Naive B cell (primary cell): ENCODE measurements around the gene CKAP5. TPM values are rescaled to one million over a fixed set of nuclear protein-coding genes. Genes with fewer than 3 reads are reported as not detected.

Experiments
- ATAC-seq, 2 donors: fragments of 150-1000 bp; cut with Tn5 transposase; 2 replicates each; pipeline ENCODE4 v1.10.0; 2021; ENCODE audit warnings: low read depth in 2 of 2, mild to moderate bottlenecking in 2 of 2, moderate library complexity in 2 of 2
- DNase-seq: peaks from one replicate; pipeline ENCODE4 v3.0.0; 2022
- H3K27ac Mint-ChIP-seq, 6 donors: one replicate each; pipeline ENCODE4 v1.8.0; 2020 to 2022; ENCODE audit warnings: mild to moderate bottlenecking in 6 of 6, mixed read lengths in 6 of 6, moderate library complexity in 5 of 6, inconsistent platforms in 2 of 6
- H3K27me3 Mint-ChIP-seq, 3 donors: one replicate each; pipeline ENCODE4 v1.8.0; 2021 to 2022; ENCODE audit warnings: mixed read lengths in 3 of 3, mild to moderate bottlenecking in 1 of 3
- H3K36me3 Mint-ChIP-seq, 2 donors: one replicate each; pipeline ENCODE4 v1.8.0; 2020 to 2022; ENCODE audit warnings: mixed read lengths in 2 of 2, inconsistent platforms in 1 of 2, mild to moderate bottlenecking in 1 of 2
- H3K4me1 Mint-ChIP-seq, 3 donors: one replicate each; pipeline ENCODE4 v1.8.0; 2020 to 2022; ENCODE audit warnings: mixed read lengths in 3 of 3, inconsistent platforms in 1 of 3, mild to moderate bottlenecking in 1 of 3, moderate library complexity in 1 of 3
- H3K4me3 Mint-ChIP-seq, 8 donors: one replicate each; pipeline ENCODE4 v1.8.0; 2020 to 2022; ENCODE audit warnings: mild to moderate bottlenecking in 8 of 8, mixed read lengths in 8 of 8, moderate library complexity in 8 of 8, inconsistent platforms in 2 of 8
- H3K9me3 Mint-ChIP-seq, 7 donors: one replicate each; pipeline ENCODE4 v1.8.0; 2020 to 2022; ENCODE audit warnings: mixed read lengths in 7 of 7, mild to moderate bottlenecking in 5 of 7, inconsistent platforms in 2 of 7, moderate library complexity in 1 of 7
- polyA plus RNA-seq, 6 donors: library from polyadenylated mRNA; unstranded; fragments of 300-500 nt; fragmentation: Illumina TruSeq; gene quantifications; one replicate each; pipeline ENCODE4 v1.2.3, GENCODE V29; 2021; ENCODE audit warnings: low read depth in 6 of 6

The CKAP5 gene
- polyA plus RNA-seq, 6 donors from 2014 or later = 6.7 to 16.0 (median 9.8) TPM; not detected in 1

DNA sequence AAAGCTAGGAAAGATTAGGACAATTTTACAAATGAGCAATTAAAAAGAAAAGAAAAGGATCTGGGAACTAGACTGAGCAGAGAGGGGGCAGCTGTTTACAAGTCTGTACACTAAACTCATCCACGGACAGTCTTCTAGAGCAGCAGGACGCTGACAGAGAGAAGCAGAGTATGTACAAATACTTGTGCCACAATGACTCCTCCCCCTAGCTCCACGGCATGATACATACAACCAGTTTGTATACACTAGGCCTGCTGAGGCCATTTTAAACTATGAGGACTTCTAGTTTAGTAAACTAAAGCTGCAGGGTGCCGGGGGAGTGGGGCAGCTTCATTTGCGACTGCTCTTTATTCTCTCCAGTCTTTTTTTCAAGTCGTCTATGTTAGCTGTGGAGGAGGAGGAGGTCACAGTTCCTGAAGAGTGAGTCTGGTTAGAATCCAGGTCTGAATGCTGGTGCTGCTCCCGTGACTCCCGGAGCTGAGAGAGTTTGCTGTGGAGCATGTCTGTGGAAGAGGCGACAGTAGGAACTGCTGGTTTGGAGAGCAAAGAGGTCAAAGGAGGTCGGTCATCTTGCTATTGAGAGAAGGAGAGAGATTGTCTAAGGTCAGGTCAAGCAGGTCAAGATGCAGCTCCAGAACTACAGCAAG, 102.3 kb downstream of the CKAP5 start:
- ATAC-seq (no peak), DNase-seq (no peak)
- H3K4me3 Mint-ChIP-seq = no peak overlapping the region
- no peaks in the 10 kb centered on the region for H3K27me3 Mint-ChIP-seq
- peaks cover 0 to 4% (median 0%) of the 10 kb centered on the region in 3 donors for H3K4me1 Mint-ChIP-seq
- H3K9me3 Mint-ChIP-seq = no peaks in the 10 kb centered on the region
- H3K27ac Mint-ChIP-seq = peak overlapping the region in 2 of 6 donors; percentile 23 to 25
- peaks cover 25 to 30% of the 10 kb centered on the region in 2 donors for H3K36me3 Mint-ChIP-seq

DNA sequence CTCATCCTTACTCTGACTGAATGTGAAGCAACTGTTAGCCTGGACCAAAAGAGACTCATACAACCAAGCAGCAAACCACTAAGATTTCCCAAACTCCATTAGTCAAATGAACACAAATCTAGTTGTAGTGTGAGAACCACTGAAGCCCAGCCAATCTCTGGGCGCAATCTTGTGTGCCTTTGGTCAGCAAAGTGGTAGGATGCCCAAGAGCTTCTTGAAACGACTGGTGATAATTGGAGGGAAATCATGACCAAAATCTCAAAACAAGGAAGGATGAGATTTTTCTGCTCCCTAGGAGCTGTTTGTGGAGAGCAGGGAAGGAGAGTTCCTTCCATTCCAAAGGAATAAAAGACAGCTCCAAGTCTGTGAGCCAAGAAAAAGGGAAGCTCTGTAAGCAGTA, 103.0 kb downstream of the CKAP5 start:
- DNase-seq = no peak
- H3K4me1 Mint-ChIP-seq = peaks cover 0 to 1% (median 0%) of the 10 kb centered on the region in 3 donors
- no peaks in the 10 kb centered on the region for H3K9me3 Mint-ChIP-seq
- H3K27me3 Mint-ChIP-seq = no peaks in the 10 kb centered on the region
- H3K36me3 Mint-ChIP-seq = peaks cover 22 to 25% of the 10 kb centered on the region in 2 donors
- no peak overlapping the region for H3K4me3 Mint-ChIP-seq
- no peak for ATAC-seq
- peak overlapping the region in 2 of 6 donors; percentile 53 to 64 for H3K27ac Mint-ChIP-seq

DNA sequence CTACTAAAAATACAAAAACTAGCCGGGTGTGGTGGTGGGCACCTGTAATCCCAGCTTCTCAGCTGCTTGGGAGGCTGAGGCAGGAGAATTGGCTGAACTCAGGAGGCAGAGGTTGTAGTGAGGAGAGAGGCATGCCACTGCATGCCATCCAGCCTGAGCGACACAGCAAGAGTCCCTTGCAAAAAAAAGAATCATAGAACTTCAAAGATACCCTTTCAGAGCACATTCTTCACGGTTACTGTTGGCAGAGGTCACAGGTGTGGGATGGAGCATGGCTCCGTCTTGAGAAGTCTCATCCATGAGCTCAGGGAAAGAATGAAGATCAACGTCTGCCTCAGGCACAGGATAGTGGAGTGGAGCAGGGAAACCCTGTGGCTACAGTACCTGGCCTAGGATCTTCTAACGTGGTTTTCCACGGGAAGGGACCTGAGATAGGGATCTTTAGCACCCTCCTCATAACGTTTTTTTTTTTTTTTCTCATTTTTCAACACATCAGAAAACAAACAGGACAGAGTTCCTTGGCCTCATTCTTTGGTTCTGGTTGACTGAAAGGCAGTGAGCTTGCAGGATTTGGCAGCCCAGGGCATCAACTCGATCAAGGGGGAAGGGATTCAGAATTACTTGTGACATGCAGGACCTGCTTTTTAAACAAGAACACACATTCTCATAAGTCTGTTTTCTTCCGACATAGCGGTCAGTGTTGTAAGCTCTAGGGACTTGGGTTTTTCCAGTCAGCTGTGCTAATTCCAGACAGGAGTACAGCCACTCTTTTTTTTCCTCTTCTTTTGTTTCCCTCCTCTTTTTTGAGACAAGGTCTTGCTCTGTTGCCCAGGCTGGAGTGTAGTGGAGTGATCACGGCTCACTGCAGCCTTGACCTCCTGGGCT, 104.2 kb downstream of the CKAP5 start:
- no peaks in the 10 kb centered on the region for H3K27me3 Mint-ChIP-seq
- no peak overlapping the region for H3K4me3 Mint-ChIP-seq
- ATAC-seq = no peak
- H3K4me1 Mint-ChIP-seq = no peaks in the 10 kb centered on the region
- DNase-seq = no peak
- H3K36me3 Mint-ChIP-seq = peaks cover 20 to 21% of the 10 kb centered on the region in 2 donors
- H3K27ac Mint-ChIP-seq = peak overlapping the region in 2 of 6 donors; percentile 23 to 88
- no peaks in the 10 kb centered on the region for H3K9me3 Mint-ChIP-seq

DNA sequence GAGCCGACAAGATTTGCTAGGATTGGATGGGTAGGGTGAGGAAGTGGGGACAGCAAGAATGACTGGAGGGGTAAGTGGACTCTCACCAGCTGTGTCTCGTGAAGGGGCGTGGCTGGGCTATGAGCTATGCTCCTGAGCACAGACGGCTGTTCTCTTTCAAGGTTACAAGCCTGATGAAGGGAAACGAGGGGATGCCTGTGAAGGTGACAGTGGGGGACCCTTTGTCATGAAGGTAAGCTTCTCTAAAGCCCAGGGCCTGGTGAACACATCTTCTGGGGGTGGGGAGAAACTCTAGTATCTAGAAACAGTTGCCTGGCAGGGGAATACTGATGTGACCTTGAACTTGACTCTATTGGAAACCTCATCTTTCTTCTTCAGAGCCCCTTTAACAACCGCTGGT, 107.2 kb downstream of the CKAP5 start:
- Mint-ChIP-seq H3K27ac (peak overlapping the region in 2 of 6 donors; percentile 26 to 49), H3K27me3 (no peaks in the 10 kb centered on the region), H3K36me3 (peaks cover 17% of the 10 kb centered on the region in 2 donors), H3K9me3 (no peaks in the 10 kb centered on the region), H3K4me1 (no peaks in the 10 kb centered on the region), H3K4me3 (no peak overlapping the region)
- DNase-seq (no peak), ATAC-seq (no peak)

DNA sequence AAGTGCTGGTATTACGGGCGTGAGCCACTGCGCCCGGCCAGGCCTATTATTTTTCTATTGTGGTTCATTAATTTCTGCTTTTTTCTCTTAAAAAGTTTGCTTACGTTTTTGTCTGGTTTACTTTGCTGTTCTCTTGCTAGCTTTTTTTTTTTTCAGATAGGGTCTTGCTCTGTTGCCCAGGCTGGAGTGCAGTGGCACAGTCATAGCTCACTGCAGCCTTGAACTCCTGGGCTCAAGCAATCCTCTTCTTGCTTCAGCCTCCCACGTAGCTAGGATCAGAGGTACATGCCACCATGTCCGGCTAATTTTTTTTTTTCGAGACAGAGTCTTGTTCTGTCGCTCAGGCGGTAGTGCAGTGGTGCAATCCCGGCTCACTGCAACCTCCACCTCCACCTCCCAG, 108.4 kb downstream of the CKAP5 start:
- Mint-ChIP-seq H3K4me3 (no peak overlapping the region), H3K36me3 (peaks cover 5 to 10% of the 10 kb centered on the region in 2 donors), H3K4me1 (no peaks in the 10 kb centered on the region), H3K9me3 (no peaks in the 10 kb centered on the region), H3K27me3 (no peaks in the 10 kb centered on the region), H3K27ac (no peak overlapping the region)
- DNase-seq = no peak
- no peak for ATAC-seq

DNA sequence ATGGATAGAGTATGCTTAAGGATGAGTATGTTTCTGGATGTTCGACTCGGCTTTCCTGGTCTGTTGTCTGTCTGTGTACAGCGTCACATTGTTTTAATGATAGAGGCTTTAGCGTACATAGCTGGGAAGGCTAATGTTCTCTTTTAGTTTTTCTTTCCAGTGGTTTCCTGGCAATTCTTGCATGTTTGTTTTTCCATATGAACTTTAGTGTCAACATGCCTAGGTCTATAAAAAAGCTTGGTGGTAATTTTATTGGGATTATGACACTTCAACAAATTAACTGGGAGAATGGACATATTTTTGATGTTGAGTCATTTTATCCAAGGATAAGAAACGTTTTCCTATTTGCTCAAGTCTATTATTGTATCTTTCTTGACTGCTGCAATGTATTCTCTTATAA, 109.5 kb downstream of the CKAP5 start:
- Mint-ChIP-seq H3K4me3 (no peak overlapping the region), H3K4me1 (no peaks in the 10 kb centered on the region), H3K27me3 (no peaks in the 10 kb centered on the region), H3K27ac (peak overlapping the region in 1 of 6 donors; percentile 61), H3K9me3 (no peaks in the 10 kb centered on the region), H3K36me3 (peaks cover 0 to 4% of the 10 kb centered on the region in 2 donors)
- ATAC-seq = no peak
- DNase-seq = no peak

DNA sequence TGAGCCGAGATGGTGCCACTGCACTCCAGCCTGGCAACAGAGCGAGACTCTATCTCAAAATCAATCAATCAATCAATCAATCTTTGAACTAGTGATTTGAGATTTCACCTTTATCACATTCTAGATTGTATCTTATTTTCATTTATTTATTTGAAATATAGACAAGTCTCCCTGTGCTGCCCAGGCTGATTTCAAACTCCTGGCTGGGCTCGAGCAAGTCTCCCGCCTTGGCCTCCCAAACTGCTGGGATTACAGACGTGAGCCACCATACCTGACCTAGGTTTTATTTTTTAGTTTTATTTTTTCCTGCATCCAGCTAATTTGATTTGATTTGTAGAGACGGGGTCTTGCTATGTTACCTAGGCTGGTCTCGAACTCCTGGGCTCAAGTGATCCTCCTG, 109.9 kb downstream of the CKAP5 start:
- H3K27ac Mint-ChIP-seq = peak overlapping the region in 1 of 6 donors; percentile 61
- H3K27me3 Mint-ChIP-seq = no peaks in the 10 kb centered on the region
- H3K36me3 Mint-ChIP-seq = no peaks in the 10 kb centered on the region
- H3K4me1 Mint-ChIP-seq = no peaks in the 10 kb centered on the region
- ATAC-seq (no peak), DNase-seq (no peak)
- H3K4me3 Mint-ChIP-seq = no peak overlapping the region
- H3K9me3 Mint-ChIP-seq = no peaks in the 10 kb centered on the region

DNA sequence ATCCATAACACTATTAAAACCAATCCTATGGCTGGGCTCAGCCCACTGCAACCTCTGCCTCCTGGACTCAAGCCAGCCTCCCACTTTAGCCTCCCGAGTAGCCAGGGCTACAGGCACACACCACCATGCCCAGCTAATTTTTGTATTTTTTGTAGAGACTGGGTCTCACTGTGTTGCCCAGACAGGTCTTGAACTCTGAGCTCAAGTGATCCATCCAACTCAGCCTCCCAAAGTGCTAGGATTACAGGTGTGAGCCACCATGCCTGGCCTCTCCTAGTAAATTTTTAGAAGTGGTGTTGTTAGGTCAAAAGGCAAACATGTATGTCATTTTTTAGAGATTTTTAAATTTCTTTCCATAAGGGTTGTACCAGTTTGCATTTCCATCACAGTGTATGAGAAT, 112.8 kb downstream of the CKAP5 start:
- DNase-seq = no peak
- no peaks in the 10 kb centered on the region for H3K27me3 Mint-ChIP-seq
- no peaks in the 10 kb centered on the region for H3K4me1 Mint-ChIP-seq
- H3K36me3 Mint-ChIP-seq = no peaks in the 10 kb centered on the region
- H3K27ac Mint-ChIP-seq = peak overlapping the region in 1 of 6 donors; percentile 24
- H3K9me3 Mint-ChIP-seq = no peaks in the 10 kb centered on the region
- no peak for ATAC-seq
- no peak overlapping the region for H3K4me3 Mint-ChIP-seq

DNA sequence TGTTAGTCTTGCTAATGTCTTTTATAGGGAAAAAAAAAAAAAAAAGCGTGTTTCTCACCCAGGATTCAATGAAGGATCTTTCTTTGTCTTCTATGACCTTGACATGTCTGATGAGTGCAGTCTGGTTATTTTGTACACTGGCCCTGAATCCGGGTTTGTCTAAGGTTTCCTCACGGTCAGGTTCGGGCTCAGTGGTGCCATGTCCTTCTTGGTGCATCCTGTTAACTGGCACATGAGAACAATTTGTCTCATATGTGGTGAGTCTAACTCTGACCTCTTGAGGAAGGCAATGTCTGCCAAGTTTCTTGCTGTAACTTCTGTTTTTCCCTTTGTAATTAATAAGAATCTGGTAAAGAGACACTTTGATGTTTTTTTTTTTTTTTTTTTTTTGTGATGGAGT, 114.5 kb downstream of the CKAP5 start:
- H3K4me1 Mint-ChIP-seq = no peaks in the 10 kb centered on the region
- H3K4me3 Mint-ChIP-seq = peak overlapping the region in 1 of 8 donors; percentile 1
- ATAC-seq (no peak), DNase-seq (no peak)
- no peaks in the 10 kb centered on the region for H3K9me3 Mint-ChIP-seq
- H3K27me3 Mint-ChIP-seq = no peaks in the 10 kb centered on the region
- H3K36me3 Mint-ChIP-seq = no peaks in the 10 kb centered on the region
- no peak overlapping the region for H3K27ac Mint-ChIP-seq

DNA sequence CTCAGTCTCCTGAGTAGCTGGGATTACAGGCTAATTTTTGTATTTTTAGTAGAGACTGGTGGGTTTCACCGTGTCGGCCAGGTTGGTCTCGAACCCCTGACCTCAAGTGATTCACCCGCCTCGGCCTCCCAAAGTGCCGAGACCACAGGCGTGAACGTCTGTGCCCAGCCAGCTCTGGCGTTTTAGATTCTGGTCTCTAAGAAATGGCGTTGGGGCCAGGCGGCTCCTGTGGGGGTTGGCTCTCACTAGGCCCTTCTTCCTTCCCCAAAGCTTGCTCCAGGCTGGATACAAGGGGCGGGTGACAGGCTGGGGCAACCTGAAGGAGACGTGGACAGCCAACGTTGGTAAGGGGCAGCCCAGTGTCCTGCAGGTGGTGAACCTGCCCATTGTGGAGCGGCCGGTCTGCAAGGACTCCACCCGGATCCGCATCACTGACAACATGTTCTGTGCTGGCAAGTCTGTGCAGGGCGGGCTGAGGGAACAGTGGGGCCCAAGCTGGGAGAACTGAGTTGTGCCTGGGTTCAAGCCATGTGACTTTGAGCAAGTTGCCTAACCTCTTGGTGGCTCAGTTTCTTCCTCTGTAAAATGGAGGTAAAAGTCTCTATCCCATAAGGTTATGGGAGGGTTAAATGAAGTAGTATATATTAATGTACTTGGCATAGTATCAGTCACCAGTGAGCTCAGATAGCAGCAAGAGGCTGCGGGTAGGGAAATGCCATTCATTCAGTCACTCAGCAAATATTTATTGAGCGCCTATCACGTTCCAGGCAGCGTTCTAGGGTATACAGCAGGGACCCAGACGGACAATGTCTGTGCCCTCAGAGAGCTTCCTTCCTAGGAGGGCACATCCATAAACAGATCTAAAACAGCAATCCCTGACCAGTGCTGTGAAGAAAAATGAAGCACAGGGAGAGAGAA, 116.7 kb downstream of the CKAP5 start:
- Mint-ChIP-seq H3K4me1 (no peaks in the 10 kb centered on the region), H3K36me3 (no peaks in the 10 kb centered on the region), H3K9me3 (no peaks in the 10 kb centered on the region), H3K27me3 (no peaks in the 10 kb centered on the region), H3K27ac (peak overlapping the region in 1 of 6 donors; percentile 65), H3K4me3 (peak overlapping the region in 1 of 8 donors; percentile 15)
- ATAC-seq (no peak), DNase-seq (no peak)

DNA sequence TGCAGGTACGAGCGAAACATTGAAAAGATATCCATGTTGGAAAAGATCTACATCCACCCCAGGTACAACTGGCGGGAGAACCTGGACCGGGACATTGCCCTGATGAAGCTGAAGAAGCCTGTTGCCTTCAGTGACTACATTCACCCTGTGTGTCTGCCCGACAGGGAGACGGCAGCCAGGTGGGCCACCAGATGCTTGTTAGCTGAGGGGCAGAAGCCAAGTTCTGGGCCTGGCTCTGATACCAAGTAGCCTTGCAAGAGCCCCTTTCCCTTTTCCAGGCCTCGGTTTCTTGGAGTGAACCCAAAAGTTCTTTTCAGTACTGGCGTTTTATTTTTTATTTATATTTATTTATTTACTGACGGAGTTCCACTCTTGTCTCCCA, 117.4 kb downstream of the CKAP5 start:
- Mint-ChIP-seq H3K9me3 (no peaks in the 10 kb centered on the region), H3K27ac (peak overlapping the region in 1 of 6 donors; percentile 33), H3K36me3 (no peaks in the 10 kb centered on the region), H3K27me3 (no peaks in the 10 kb centered on the region), H3K4me3 (no peak overlapping the region), H3K4me1 (no peaks in the 10 kb centered on the region)
- no peak for DNase-seq
- no peak for ATAC-seq

DNA sequence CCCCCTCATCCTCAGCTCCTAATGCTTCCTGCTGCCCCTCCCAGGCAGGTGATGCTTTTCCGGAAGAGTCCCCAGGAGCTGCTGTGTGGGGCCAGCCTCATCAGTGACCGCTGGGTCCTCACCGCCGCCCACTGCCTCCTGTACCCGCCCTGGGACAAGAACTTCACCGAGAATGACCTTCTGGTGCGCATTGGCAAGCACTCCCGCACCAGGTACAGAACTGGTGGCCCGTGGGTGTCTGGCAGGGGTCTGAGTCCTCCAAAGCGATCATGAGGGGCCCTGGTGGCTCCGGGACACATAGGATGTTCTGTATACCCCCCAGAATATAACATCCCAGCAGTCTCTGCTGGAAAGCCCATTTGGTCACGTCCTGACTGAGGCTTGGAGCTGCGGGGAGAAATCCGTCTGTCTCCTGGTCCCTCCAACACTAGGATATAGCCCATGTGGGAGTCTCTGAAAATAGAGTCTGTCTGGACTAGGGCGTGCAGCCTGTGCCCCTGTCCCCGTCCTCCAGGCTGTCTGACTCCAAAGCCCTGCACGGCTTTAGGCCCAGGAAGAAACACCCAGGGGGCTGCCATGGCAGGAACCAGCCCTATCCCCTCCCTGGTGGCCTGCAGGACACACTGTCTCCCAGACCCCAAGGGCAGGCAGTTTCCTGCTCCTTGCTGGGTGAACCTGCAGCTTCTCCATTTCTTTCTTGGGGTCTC, 118.0 kb downstream of the CKAP5 start:
- Mint-ChIP-seq H3K4me3 (no peak overlapping the region), H3K36me3 (no peaks in the 10 kb centered on the region), H3K4me1 (no peaks in the 10 kb centered on the region), H3K9me3 (no peaks in the 10 kb centered on the region), H3K27ac (peak overlapping the region in 1 of 6 donors; percentile 33), H3K27me3 (no peaks in the 10 kb centered on the region)
- DNase-seq (no peak), ATAC-seq (no peak)
